Ramos (cell line): Measurements from ENCODE around the gene LDLRAD4.
"Not testable (repeated sequence)": the region's sequence is repeated elsewhere in the genome, so short reads cannot be mapped to it uniquely, and the experiment has no call there.

Experiments used
- in situ Hi-C: fragments of 300-500 bp; cut with MboI; formaldehyde crosslinking; loops from one replicate; pipeline ENCODE4 v1.14.3; 2022; ENCODE audit warnings: low sequenced_read_pairs; ENCODE audit not compliant: unreplicated experiment

Gene LDLRAD4

DNA sequence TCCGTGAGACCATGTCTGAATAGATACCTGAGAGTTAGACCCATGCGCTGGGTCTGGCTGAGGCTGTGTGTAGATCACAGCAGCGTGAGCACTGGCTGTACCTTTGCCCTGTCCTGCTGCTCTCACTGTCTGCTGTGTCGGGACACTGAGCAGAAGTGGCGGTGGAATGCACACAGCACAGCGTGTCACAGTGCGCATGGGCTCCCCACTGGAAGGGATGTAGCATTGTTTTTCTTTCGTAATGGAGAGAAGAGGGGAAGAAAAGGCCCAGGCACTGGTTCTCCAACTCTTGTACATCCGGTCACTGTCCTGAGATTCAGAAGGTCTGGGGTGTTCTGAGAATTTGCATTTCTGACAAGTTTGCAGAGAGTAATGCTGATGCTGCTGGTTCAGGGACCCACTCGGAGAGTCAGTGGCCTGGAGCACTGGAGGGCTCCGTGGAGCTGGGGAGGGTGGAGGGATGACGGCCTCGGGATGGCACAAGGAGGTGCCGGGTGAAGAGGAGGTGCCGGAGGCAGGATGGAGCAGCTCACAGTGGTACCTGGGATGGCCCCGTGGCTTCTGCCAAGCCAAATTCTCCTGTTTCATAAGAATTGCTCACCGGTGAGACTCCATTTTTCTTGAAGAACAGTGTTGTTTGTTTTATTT lies 252.8 kb downstream of the LDLRAD4 start:
- in situ Hi-C loops: no loop called here

DNA sequence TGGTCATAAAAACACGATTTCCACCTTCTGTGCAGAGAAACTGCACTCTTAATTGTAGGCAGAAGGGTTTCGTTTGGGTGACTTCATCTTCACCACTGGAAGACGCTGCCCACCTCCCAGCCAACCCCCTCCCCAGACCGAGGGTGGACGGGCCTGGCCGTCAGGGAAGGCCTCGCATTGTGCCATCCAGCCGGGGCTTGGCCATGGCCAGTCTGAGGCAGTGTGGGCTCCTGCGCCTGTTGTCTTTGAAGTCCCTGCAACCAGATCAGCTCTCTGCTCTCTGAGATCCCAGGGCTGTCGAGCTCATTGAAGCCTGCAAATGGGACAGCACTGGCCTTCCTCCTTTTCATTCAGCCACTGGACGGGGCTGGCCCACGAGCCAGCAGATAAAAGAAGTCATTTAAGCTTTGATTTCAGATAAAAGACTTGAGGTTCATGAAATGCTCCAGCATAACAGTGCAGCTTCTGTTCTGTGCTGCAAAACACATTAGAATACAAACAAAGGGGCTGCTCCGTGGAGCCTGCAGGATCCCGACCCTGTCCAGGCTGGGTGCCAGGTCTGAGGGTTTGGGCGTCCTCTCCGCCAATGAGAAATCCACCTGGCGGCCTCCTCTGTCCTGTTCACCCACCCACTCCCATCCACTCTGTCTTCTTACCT lies 253.5 kb downstream of the LDLRAD4 start:
- in situ Hi-C loops: no loop called here

DNA sequence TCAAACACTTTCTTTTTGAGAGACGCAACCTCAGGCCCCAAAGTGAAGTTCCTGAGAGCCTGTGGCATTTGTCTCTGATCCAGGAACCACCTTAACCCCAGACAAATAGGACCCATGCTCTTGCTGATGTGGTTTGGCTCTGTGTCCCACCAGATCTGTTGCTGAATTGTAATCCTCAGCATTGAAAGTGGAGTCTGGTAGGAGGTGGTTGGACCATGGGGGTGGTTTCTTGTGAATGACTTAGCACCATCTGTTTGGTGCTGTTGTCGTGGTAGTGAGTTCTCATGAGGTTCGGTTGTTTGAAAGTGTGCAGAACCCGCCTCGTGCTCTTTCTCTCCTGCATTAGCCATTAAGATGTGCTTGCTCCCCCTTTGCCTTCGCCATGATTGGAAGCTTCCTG lies 255.2 kb downstream of the LDLRAD4 start:
- in situ Hi-C loops: no loop called here

DNA sequence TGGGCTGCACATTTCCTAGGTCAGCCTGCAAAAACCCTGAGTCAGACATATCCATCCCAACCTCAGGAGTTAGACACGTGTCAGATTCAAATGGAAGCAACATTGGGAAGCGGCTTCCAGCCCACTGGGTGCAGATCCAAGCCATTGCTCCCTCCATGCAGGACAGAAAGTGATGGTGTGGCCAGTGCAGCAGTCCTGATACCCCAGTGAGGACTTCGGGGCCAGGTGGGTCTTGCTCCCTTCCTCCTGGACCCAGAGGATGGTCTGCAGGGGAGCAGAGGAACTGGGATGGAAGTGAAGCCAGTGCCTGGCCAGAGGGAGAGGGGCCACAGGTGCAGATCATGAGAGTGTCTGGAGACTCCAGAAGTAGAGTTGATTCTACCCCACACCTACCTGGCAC lies 255.8 kb downstream of the LDLRAD4 start:
- in situ Hi-C loops: no loop called here

DNA sequence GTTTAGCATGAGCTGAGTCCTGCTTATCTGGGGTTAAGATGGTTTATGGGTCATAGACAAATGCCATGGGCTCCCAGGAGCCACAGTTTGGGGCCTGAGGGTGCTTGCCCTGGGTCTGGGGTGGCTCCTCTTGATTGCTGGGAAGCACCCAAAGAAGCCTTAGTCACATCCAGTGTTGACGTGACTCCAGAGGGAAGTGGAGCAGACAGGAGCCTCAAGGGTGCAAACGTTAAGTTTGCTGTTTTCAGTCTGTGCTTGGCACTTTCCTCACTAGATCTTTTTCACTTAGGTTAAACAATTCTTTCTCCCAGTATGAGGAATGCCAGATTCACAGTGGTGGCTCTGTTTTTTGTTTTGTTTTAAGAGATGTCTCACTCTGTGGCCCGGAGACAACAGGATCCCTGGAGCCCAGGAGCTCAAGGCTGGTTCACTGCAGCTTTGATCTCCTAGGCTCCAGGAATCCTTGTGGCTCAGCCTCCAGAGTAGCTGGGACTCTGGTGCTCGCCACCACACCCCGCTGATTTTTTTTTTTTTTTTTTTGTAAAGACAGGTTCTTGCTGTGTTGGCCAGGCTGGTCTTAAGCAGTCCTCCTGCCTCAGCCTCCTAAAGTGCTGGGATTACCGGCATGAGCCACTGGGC lies 256.5 kb downstream of the LDLRAD4 start:
- in situ Hi-C loops: no loop called here

DNA sequence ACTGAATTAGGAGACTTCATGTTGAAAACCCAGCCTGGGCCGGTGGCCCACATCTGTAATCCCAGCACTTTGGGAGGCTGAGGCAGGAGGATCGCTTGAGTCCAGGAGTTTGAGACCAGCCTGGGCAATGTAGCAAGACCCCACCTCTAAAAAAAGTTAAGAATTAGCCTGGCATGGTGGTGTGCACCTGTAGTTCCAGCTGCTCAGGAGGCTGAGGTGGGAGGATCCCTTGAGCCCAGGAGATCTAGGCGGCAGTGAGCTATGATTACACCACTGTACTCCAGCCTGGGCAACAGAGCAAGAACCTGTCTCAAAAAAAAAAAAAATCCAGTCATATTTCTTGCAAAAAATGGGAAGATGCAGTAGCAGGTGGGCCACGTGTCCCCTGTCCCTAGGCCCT lies 257.8 kb downstream of the LDLRAD4 start:
- in situ Hi-C loops: not testable (repeated sequence)

DNA sequence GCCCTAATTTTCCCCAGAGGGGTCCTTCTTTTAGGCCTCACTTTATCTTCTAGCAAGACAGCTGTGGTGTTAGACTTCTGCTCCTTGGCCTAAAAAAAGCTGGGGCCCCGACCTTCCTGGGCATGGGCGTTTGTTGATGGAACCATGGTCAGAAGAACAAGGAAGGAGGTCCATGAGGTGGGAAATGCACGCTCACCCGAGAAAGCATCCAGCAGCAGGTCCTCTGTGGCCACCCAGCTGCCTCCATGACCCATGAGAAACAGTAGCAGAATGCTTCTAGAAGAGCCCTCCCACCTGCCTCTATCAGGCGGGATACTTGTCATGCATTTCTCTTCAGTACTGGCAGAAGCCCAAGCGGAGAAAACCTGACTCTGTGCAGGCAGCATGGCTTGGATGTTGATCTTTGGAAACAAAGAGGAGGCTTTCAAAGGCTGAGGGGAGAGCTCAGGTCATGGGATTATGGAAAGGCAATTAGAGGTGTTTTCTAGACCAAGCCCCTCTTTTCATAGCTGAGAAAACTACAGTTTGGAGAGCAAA lies 258.7 kb downstream of the LDLRAD4 start:
- in situ Hi-C loops: no loop called here

DNA sequence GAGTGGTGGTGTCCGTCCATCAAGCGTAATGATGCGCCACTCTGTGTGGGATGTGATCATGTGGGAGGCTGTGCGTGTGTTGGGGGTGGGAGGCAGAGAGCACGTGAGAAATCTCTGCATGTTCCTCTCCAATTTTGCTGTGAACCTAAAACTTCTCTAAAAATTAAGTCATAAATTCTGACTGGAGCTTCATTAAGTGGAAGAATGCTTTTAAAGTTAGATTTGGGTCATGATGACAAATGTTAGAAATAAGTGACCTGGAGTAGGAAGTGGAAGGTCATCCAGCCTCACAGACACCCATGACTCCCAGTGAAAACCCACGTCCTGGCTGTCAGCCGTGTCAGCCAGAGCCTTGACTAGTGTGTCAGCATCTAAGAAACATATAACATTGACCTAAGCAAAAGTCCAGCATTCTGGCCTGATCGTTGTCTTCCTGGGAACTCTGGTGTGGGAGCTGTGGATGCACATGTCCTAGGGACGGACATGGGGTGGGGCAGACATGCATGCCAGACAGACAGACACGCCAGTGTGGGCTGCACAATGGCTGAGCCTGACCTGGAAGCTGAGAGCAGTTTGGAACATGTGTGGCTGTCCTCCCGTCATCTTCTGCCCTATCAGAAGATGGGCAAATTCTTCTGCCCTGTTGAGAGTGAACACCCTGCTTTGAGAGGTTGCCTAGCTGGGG lies 262.2 kb downstream of the LDLRAD4 start:
- in situ Hi-C loops: no loop called here

DNA sequence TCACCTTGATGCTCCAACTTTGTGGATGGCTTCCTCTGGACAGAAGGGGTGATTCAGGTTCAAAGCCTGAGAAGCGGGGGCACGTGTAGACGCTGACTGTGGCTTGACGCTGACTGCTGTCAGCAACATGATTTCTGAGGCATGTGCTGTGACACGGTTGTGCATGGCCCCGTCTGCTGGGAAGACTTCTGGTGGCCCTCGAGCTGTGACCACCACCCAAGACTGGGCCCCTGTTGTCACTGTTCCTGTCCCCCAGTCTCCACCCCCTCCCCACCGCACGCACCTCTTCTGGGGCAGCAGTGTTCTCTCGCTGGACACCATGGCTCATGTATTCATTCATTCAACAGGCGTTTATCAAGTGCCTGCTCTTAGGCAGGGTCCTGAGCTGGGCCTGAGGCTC lies 262.8 kb downstream of the LDLRAD4 start:
- in situ Hi-C loops: no loop called here

DNA sequence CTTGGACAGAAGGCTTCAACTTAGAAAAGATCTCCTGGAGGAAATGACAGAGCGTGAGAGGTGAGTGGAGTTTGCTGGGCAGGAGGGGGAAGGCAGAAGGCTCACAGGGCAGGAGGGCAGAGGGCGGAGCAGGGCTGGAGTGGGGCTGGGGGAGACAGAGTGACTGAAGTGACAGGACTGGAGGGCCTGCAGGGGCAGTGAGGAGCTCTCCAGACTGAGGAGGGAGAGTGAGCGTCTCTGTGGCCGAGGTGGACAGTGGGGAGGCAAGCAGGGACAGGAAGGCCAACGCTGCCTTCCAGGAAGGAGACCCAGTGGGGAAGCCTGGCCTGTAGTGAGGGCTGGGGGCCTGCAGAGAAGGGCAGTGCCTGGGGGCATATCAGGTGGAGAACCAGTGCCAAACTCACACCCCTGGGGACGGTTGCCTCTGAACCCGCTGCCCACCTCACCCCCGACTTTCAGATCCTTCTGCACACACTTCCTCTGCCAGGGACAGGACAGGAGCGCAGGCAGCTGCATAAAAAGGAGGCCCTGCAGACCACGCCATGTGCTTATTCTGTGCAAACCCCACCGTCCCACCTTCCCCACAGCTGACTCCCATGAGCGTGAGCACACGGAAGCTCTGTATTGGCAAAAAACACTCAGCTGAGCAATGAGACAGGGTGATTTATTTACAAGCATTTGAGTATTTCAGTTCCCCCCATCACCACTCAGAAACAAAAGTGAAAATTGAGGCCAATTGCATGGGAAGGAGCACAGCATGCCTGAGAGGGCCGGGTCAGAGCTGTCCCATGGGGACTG lies 263.5 kb downstream of the LDLRAD4 start:
- in situ Hi-C loops: no loop called here

DNA sequence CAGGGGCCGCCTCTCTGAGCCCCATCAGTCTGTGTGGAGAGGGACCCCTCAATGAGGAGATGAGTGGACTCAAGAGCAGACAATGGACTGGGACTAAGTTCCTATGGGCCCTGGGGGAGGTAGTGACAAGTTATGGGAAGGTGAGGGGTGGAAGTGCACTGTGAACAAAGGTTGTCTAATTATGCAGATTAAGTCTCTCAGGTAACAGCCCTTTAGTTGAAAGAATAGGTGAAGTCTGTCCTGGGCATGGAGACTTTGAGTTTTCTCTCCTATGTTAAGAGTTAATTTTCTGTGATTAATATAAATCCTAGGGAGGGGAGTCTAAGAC lies 264.0 kb downstream of the LDLRAD4 start:
- in situ Hi-C loops: no loop called here

DNA sequence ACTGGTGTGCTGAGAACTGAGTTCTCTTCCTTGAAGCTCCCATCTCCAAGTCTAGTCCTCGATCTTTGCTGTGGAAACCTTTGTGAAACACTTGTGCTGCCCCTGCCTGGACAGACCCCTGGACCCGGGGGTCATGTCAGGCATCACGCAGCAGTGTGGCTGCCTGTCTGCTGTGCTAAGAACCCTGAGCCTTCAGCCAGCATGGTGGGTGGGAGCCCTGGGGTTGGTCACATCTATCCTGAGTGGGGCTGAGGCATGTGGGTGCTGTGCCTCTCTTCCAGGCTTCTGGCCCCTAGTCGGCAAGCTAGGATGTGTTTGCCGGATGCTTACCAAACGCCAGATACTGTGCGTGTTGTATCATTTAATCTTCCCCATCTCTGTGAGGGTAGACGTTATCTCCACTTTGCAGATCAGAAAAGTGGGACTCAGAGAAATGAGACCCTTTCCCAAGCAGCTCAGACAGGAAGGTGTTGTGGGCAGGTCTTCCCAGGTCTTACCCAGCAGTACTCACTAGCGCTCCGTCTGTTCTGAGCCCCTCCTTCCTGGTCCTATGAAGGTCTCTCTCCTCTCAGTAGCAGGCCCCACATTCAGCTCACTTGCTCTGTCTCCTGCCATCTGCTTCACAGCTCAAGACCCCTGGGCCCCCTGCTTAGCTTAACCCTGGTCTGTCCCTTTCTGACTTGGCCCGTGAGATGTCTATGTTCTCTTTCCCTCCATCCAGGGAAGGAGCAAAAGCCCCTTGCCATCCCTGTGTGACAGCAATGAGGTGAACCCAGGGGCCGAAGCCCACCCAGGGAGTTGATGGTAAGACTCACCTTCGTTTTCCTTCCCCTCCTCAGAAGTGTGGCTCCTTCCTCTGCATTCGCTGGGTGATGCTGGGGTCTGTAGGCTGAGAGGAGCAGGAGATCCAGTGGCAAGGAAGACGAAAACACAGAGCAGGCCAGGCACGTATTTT lies 265.0 kb downstream of the LDLRAD4 start:
- in situ Hi-C loops: no loop called here

DNA sequence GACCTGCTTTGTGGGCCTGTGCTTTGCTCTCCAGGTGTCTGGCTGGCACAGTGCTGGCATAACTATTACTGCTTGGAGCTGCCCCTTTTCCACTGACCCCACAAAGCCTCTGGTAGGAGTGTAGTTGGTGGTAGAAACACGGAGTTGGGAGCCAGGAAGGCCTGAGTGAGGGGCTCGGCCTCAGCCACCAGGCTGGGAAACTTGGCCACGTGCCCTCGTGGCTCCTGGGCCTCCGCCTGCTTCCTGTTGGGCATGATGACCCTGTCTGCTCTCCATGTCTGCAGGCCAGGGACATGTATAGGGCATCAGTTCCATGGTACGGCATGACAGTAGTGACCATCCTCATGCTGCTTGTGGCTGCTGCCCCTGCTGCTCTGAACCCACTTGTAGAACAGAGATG lies 266.6 kb downstream of the LDLRAD4 start:
- in situ Hi-C loops: no loop called here

DNA sequence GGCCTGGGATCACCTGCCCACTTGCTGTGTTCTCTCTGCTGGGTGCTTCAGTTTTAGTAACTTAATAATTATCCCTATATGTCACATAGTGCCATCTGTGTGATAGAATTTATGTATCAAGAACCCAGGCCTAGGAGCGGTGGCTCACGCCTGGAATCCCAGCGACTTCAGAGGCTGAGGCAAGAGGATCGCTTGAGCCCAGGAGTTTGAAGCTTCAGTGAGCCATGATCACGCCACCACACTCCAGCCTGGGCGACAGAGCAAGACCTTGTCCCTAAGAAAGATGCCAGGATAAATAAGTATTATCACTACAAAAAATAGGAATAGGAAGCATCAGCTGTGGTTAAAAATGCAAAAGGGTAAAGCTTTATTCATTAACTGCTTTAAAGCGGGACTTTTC lies 267.0 kb downstream of the LDLRAD4 start:
- in situ Hi-C loops: no loop called here

DNA sequence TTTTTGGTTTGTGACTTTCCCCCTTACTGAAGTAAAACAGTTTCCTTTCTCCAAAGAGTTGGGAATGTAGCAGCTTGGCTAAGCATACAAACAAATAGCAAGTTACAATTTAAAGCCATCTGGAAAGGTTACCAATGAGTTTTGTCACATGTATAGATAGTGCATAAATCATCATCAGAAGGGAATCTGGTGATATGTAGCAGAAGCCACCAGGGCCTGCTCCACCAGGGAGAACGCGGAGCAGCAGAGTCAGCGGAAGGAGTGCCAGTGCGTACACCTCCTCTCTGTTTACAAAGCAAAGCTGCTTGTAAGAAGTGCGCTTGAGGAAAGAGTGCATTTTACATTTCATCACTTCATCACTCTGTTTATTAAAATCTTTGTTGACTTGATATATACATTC lies 267.7 kb downstream of the LDLRAD4 start:
- in situ Hi-C loops: no loop called here

DNA sequence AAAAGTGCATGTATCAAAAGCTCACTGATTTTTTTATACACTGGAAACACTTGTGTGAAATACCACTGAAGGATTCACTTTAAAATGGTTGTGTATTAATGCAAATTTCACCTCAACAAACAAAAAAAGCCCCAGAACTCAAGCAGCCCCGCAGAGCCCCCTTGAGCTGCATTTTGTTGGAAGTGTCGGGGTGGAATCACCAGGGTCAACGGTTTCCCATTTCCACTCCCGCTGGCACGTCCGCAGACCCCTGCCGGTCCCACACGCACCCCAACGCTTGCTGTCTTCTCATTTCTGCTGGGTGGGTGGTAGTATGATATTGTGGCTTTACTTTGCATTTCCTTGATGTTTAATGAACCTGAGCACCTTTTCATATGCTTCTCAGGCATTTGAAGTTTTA lies 268.1 kb downstream of the LDLRAD4 start:
- in situ Hi-C loops: no loop called here

DNA sequence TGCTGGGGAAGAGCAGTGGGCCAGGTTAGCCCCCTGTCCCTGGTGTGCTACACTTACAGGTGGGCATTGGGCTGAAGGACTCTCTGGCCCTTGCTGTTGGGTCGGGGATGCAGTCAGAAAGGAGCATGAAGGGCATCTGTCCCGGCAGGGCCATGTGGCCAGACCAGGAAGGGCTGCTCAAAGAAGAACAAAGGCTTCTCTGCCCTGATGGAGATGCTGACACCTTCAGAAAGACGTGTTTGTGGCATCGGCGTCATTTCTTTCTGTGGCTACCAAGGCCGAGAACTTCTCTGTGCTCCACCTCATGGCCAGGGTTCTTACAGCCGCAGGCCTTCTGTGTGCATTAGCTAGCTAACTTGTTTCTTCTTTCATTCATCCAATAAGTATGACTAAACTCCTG lies 268.7 kb downstream of the LDLRAD4 start:
- in situ Hi-C loops: no loop called here

DNA sequence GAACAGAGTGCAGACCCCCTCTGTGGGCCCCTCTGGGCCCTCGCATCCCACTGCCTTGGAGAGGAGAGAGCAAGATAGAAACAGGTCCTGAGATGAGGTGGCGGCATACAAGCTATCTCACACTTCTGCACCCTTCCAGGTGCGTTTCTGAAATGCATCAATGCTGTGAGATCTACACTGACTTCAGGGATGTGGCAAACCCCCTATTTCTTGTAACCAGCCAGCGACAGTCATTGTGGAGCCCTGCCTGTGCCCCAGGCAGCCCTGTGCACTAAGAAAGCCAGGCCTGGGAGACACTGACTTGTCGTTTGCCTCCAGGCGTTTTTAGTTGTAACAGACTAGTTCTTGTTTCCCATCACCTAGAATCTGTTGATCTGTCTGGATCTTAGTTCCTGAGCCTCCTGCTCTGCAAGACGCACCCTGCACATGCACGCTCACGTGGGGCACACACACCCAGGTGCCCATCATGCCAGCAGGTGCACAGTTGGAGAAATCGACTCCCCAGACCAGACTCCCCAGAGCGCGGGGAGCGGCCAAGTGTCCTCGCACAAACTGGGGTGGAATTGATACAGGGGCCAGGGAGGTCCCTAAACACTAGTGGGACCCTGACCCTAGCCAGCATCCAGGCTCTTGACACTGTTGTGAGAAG lies 269.8 kb downstream of the LDLRAD4 start:
- in situ Hi-C loops: no loop called here

DNA sequence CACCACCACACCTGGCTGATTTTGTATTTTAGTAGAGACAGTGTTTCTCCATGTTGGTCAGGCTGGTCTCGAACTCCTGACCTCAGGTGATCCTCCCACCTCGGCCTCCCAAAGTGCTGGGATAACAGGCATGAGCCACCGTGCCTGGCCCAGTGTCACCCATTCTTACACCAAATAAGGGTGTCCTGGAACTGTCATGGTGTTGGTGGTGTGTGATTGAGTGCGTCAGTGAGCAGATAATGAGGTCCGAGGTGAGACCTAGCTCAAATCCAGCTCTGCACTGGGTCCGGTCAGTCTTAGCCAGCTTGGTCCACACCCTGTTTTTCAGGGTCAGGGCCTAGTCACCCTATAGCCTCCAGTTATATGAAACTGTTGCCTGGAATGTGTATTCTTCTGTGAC lies 270.7 kb downstream of the LDLRAD4 start:
- in situ Hi-C loops: not testable (repeated sequence)
